NT2/D1 (cell line): ENCODE measurements around the gene ITGB7.

Experiments
- DNase-seq: peaks from one replicate; pipeline ENCODE4 v3.0.0-alpha.2; 2011; ENCODE audit warnings: low read depth, low spot score
- H3K27me3 ChIP-seq: 2 replicates; pipeline ENCODE4 v1.6.0; 2011; ENCODE audit warnings: mild to moderate bottlenecking; ENCODE audit not compliant: insufficient read length, insufficient read depth
- H3K36me3 ChIP-seq: 2 replicates; pipeline ENCODE4 v1.6.1; 2011; ENCODE audit warnings: mild to moderate bottlenecking, low read length, mixed read lengths; ENCODE audit not compliant: insufficient read depth, insufficient read length
- H3K4me1 ChIP-seq: 2 replicates; pipeline ENCODE4 v1.5.1; 2011; ENCODE audit not compliant: insufficient read depth, insufficient read length
- H3K4me3 ChIP-seq: 2 replicates; pipeline ENCODE4 v1.5.1; 2011; ENCODE audit warnings: low read depth; ENCODE audit not compliant: insufficient read length
- H3K9ac ChIP-seq: 2 replicates; pipeline ENCODE4 v1.6.0; 2011; ENCODE audit warnings: low read depth; ENCODE audit not compliant: insufficient read length
- H3K9me3 ChIP-seq: 2 replicates; pipeline ENCODE4 v1.5.1; 2011; ENCODE audit warnings: mild to moderate bottlenecking, low read length; ENCODE audit not compliant: insufficient read depth
- SUZ12 ChIP-seq: IDR thresholded peaks from 2 replicates; pipeline ENCODE4 v1.6.1; 2011; ENCODE audit not compliant: insufficient read length, insufficient read depth; ENCODE audit errors: extremely low read depth
- YY1 ChIP-seq: IDR thresholded peaks from 2 replicates; pipeline ENCODE4 v1.6.1; 2011; ENCODE audit not compliant: insufficient read length, insufficient read depth
- ZNF274 ChIP-seq: IDR thresholded peaks from 2 replicates; pipeline ENCODE4 v1.6.1; 2011; ENCODE audit warnings: mild to moderate bottlenecking, low read depth, low read length

The ITGB7 gene

GRCh38 chr12:53196486-53196885 is 10.6 kb downstream of the ITGB7 start:
- H3K36me3 ChIP-seq: peaks cover 8% of the 10 kb centered on the region
- no peaks in the 10 kb centered on the region for H3K9me3 ChIP-seq
- DNase-seq: no peak
- no peak overlapping the region for H3K4me3 ChIP-seq
- H3K9ac ChIP-seq: no peak overlapping the region
- peaks cover 63% of the 10 kb centered on the region for H3K27me3 ChIP-seq
- TF ChIP-seq ZNF274 (no peak), SUZ12 (no peak), YY1 (no peak)
- no peaks in the 10 kb centered on the region for H3K4me1 ChIP-seq

- H3K9ac ChIP-seq: no peak overlapping the region
- no peak for DNase-seq
- peaks cover 14% of the 10 kb centered on the region for H3K36me3 ChIP-seq
- peaks cover 63% of the 10 kb centered on the region for H3K27me3 ChIP-seq
- TF ChIP-seq YY1 (no peak), ZNF274 (no peak), SUZ12 (no peak)
- H3K4me1 ChIP-seq: no peaks in the 10 kb centered on the region
- H3K9me3 ChIP-seq: no peaks in the 10 kb centered on the region
- H3K4me3 ChIP-seq: no peak overlapping the region
Observed at GRCh38 chr12:53195516-53196420, 11.3 kb downstream of the ITGB7 start.

- Histone ChIP-seq H3K9me3 (no peaks in the 10 kb centered on the region), H3K4me1 (peaks cover 4% of the 10 kb centered on the region), H3K36me3 (peaks cover 14% of the 10 kb centered on the region), H3K9ac (no peak overlapping the region), H3K27me3 (peaks cover 63% of the 10 kb centered on the region), H3K4me3 (no peak overlapping the region)
- no peak for TF ChIP-seq SUZ12
- no peak for TF ChIP-seq ZNF274
- TF ChIP-seq YY1: no peak
- no peak for DNase-seq
Observed at GRCh38 chr12:53194973-53195372, 12.1 kb downstream of the ITGB7 start.

GRCh38 chr12:53193985-53194716 is 12.9 kb downstream of the ITGB7 start:
- Histone ChIP-seq H3K4me3 (no peak overlapping the region), H3K9me3 (no peaks in the 10 kb centered on the region), H3K4me1 (peaks cover 8% of the 10 kb centered on the region), H3K9ac (no peak overlapping the region), H3K27me3 (peaks cover 63% of the 10 kb centered on the region), H3K36me3 (peaks cover 14% of the 10 kb centered on the region)
- no peak for DNase-seq
- TF ChIP-seq SUZ12: no peak
- TF ChIP-seq YY1: no peak
- no peak for TF ChIP-seq ZNF274

GRCh38 chr12:53193040-53193439 is 14.0 kb downstream of the ITGB7 start:
- H3K36me3 ChIP-seq: peaks cover 21% of the 10 kb centered on the region
- no peaks in the 10 kb centered on the region for H3K9me3 ChIP-seq

GRCh38 chr12:53192531-53193021 is 14.5 kb downstream of the ITGB7 start:
- Histone ChIP-seq H3K36me3 (peaks cover 25% of the 10 kb centered on the region), H3K9me3 (no peaks in the 10 kb centered on the region), H3K4me3 (no peak overlapping the region), H3K9ac (no peak overlapping the region), H3K4me1 (peaks cover 11% of the 10 kb centered on the region), H3K27me3 (peaks cover 48% of the 10 kb centered on the region)
- no peak for DNase-seq
- TF ChIP-seq ZNF274: no peak
- TF ChIP-seq SUZ12: no peak
- TF ChIP-seq YY1: no peak

More at GRCh38 chr12:53193040-53193439, 14.0 kb downstream of the ITGB7 start:
- H3K9ac ChIP-seq: no peak overlapping the region
- no peak for TF ChIP-seq ZNF274
- no peak for TF ChIP-seq SUZ12
- no peak for TF ChIP-seq YY1
- peaks cover 11% of the 10 kb centered on the region for H3K4me1 ChIP-seq
- H3K4me3 ChIP-seq: no peak overlapping the region
- no peak for DNase-seq
- peaks cover 53% of the 10 kb centered on the region for H3K27me3 ChIP-seq
